GM04504 (cell line): ENCODE data around the gene PRRX1.

ENCODE experiments used
- DNase-seq: peaks from one replicate; pipeline ENCODE4 v3.0.0-alpha.2; 2012; ENCODE audit warnings: low read depth

The PRRX1 gene

DNA sequence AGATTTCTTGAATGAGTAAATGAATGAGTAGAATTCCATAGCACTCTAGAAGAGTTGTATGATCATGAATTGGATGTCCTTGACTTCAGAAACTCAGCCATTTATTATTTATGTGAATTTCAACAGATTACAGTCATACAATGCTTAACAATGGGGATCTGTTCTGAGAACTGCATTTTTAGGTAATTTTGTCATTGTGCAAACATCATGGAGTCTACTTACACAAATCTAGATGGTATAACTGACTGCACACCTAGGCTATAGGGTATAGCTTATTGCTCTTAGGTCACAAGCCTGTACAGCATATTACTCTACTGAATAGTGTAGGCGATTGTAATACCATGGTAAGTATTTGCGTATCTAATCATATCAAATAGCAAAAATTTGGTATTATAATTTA lies 59.6 kb downstream of the PRRX1 start:
- no peak for DNase-seq

DNA sequence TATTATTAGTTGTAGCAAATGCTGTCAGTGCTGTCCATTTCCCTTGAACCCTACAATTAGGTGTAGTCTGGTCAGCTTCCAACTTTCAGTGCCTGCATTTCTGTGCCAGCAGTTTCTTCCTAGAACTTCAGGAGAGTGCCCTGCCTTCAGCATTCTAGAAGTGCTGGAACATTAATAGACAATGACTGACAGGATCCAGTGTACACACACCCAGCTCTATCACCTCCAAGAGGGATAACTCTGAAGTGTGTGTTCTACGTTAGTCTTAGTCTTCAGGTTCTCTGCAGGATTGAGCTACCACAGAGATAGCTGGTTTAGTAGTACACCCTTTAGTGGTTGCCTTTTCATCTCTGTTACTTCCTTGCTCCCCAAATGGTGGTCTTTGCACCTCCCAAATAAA lies 61.4 kb downstream of the PRRX1 start:
- no peak for DNase-seq

DNA sequence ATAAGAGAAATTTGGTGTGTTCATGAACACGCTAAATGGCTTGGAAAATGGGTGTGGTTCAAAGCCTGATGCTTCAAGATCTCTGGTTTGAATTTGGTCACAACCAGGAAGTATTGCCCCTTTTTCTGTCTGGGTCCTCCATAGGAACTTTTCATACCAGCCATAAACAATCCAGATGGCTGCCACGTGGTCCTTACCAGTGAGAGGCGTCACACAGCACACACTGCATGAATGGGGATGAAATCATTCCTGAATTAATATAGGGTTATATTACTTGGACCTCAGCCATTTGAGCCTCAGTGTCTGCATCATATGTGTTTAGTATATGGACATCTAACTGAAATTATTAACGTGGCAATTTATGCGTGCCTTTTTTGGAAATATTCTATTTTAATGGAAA lies 64.0 kb downstream of the PRRX1 start:
- no peak for DNase-seq

DNA sequence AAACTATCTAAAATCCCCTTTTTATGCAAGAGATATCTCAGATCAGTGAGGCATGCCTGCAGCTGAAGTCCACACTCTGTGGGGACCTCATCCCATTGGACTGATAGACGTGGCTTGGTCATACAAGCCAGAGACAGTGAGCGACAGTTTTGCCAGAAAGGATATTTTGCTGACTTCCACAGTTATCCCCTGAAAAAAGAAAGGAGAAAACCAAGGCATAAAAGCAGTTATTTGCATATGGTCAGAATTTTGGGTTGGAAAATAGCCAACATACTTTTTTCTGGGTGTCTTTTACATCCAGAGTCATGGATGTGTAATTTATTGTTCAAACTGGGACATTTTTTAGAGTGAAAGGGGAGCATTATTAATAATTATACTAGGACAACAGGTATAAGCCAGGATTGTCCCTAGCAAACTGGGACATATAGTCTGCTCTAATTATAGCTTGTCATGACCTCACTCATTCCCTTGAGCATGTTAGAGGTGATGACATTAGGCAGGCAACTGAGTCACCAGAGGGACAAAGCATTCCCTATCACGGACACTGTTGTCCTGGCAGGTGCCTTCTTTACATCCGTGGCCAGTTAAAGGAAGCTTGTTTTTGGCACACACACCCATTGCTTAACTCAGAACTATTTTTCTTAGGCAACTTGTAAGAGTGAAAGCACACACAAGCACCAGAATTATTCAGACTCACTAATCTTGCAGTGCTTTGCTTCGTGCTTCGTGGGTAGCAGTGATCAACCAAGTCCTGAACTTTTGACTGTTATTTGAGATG lies 65.5 kb downstream of the PRRX1 start:
- no peak for DNase-seq

DNA sequence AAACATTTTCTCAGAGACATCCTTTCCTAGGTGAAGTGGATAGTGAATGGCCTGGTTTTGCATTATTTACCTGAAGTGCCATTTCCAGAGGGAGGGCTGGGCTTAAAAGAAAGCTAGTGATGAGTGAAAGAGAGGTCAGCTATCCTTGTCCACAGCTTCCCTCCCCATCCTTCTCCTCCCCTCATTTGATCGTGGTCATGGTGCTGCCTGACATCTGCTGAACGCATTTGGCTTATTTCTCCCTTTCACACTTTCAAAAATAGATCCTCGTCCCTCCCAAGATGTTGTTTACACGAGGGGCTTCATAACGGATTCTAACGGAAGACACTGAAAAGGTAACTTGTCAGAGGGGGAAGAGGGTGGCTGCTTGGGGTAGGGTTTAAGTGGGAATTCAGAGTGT lies 66.1 kb downstream of the PRRX1 start:
- no peak for DNase-seq

DNA sequence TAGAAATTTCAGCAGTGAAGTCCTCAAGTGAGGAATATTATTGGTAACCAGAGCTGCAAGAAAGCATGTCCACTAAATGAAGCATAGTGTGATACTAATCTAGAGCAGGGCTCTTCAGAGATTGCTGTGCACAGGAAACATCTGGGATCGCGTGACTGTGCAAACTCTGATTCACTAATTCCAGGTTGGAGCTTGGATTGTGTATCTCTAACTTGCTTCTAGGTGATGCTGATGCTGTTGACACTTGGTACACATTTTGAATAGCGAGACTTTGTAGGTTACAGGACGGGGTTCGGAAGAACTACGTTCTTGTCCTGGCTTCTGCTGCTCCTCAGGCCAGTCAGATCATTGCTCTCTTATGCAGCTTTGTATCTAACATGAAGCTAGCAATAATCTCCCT lies 66.5 kb downstream of the PRRX1 start:
- DNase-seq, result peak; percentile 37

DNA sequence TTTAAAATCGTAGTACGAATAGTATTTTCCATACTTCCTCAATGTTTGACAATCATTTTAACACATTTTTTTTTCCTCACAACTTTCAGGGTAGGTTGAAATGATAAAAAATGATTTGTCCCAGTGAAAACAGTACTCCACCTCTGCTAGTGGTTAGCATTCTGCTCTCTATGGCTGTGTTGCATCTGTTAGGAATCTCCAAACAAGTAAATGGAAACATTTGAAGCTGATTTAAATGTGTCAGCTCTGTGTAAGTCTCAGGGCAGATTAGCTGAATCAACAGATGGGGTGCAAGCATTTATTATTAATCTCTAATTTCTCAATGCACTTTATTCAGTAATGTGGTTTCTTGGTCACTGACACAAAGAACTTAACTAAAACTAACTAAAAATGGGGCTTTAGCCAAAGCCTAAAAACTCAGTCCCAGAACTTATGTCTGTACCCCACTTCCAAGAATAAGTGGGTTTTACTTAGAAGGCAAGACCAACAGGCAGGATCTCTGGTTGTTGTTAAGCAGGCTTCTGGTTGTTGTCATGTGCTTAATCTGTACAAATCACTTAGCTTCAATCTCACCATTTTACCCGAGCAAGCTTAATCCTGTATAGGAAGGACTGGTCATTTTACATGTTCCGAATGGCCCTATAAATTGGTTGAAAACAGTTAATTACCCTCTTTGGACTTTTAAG lies 67.8 kb downstream of the PRRX1 start:
- DNase-seq, result no peak

DNA sequence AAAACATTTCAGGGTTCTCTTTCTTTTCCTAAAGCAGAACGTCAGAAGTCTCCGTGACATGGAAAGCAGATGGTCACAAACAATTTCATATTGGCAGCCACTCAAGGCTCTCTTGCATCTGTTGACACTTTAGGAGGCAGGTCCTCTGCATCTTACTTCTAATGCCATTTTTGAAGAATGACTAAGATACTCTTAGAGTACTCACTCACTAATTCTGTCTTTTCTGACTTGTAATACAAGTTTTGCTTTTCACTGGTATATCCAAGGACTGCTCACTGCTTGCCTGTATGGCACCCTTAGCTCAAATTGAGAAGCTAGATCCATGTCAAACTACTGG lies 68.3 kb downstream of the PRRX1 start:
- peak; percentile 74 for DNase-seq

DNA sequence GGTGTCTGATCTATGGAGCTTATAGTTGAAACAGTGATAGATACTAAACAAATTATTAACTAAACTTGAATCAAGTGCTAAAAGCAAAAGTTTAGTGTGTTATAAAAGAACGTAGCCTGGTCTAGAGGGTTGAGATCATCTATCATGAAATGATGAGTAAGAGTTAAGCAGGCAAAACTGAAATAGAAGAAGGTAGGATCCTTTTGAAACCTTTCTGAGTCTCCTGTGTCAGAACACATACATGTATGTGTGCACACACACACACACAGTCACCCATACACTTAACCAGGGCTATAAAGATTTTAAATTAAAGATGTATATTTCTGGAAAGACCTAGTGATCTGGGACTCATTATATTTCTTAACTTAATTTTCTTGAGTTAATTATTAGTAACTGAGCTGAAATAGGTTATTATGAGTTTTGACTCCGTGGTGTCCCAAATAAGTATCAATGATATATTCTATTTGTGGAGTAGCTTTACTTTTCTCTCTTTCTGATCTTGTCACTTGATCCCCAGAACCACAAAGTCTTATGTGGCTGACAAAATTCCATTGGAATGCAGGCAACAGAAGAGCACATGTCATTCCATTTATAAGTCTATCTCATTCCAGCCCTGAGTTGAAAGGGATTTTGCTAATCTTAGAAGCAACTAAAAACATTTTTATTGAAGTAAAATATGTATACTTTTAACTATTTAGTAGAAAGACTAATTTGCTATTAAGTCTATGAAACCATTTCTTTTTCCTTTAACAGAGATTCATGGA lies 70.7 kb downstream of the PRRX1 start:
- no peak for DNase-seq

DNA sequence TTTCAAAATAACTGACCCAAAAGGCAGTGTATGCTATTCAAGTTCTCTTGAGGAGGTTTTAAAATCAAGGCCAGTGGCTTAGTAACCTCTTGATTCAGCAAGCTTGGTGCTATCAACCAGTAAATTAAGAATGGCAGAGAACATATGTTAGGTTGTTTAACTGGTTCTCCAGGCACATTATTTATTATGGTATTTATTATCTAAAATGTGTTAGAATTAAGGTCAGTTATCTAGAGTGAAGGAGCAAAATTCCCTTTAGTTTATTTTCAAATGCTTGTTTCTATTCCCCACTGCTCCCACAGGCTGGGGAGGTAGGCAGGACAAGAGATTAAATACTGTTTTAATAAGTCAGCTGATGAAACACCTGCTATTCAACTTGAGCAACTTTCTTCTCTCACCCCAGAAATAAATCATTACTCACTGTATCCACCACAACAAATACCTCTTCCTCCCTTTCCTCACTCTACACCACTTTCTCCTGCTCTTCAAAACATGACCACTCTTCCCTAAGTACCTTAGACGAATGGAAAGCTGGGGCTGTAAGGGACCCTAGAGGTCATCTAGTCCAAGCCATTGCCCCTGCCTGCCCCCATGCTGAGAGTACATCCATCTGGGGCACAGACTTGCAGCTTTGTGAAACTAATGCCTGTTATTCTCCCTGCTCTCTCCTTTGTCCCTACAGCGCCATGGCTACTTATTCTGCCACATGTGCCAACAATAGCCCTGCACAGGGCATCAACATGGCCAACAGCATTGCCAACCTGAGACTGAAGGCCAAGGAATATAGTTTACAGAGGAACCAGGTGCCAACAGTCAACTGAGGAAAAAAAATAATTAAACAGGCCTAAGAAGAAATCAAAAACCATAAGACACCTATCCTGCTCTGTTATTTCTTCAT lies 71.7 kb downstream of the PRRX1 start:
- DNase-seq, result no peak

DNA sequence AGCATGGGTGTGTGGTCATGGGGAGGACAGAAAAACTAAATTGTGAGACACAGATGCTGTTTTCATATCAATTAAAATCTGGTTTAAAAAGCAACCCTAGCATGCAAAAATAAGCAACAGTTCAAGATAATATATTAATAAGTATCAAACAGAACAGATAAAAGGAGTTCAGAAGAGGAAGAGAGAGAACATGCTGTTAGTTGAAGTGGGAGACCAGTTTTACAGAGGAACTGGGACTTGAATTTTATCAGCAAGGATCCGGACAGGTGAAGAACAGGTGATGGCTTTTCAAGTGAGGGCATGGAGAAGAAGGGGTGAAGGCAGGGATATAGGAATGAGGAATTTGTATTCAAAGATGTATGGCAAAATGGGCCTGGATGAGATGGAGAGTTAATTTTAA lies 75.9 kb downstream of the PRRX1 start:
- DNase-seq, result no peak

DNA sequence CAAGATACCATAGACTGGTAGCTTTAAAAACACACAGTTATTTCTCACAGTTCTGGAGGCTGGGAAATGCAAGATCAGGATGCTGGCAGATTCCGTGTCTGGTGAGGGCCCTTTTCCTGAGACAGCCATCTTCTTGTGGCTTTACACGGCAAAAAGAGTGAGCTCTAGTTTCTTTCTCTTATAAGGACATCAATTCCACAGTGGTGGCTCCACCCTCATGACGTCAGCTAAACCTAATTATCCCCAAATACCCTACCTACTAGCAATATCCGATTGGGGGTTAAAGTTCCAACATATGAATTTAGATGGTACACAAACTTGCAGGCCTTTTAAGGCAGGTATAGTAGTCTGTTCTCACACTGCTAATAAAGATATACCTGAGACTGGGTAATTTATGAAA lies 77.7 kb downstream of the PRRX1 start:
- no peak for DNase-seq

DNA sequence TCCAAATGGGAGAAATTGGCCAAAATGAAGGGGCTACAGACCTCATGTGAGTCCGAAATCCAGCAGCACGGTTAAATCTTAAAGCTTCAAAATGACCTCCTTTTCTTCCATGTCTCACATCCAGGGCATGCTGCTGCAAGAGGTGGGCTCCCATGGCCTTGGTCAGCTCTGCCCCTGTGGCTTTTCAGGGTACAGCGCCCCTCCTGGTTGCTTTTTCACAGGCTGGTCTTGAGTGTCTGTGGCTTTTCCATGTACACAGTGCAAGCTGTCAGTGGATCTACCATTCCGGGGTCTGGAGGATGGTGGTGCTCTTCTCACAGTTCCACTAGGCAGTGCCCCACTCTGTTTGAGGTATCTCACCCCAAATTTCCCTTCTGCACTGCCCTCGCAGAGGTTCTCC lies 78.7 kb downstream of the PRRX1 start:
- no peak for DNase-seq

DNA sequence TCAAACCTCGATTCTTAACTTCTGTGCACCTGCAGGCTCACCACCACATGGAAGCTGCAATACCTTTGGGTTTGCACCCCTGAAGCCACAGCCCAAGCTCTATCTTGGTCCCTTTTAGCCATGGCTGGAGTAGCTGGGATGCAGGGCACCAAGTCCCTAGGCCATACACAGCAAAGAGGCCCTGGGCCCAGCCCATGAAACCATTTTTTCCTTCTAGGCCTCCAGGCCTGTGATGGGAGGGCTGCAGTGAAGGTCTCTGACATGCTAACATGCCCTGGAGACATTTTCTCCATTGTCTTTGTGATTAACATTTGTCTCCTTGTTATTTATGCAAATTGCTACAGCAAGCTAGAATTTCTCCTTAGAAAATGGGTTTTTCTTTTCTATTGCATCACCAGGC lies 79.2 kb downstream of the PRRX1 start:
- DNase-seq, result no peak

DNA sequence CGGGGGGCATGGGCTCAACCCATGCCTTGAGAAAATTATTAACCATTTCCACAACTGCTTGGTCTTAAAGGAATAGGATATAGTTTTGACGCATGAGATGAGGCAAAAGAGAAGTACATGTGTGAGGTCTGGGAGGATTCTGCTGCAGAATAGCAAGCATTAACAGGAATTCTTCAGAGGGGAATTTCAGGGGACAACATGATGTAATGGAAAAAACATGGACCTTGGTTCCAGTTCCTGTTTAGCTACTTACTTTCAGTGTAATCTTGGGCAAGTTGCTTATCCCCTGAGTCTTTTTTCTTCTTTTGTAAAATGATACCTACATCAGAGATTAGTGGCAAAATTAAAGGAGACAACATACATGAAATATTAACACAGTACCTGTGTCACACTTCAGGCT lies 85.6 kb downstream of the PRRX1 start:
- DNase-seq, result no peak

DNA sequence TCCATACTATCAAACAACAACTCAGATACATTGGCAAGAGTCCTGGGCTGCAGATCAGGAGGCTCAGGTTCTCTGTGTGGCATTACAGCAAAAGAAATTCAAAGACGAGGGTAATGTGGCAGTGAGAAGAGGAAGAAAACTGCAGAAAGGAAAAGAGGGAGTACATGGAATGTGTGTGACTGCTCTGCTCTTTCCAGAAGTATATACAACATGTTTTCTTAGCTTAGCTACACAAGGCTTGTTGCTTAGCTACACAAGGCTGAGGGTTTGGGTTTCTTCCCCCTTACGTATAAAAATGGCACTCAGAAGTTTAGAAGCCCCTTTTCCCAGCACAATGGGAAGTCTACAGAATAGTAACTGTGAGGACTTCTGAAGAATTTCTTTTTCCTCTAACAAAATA lies 86.0 kb downstream of the PRRX1 start:
- no peak for DNase-seq

DNA sequence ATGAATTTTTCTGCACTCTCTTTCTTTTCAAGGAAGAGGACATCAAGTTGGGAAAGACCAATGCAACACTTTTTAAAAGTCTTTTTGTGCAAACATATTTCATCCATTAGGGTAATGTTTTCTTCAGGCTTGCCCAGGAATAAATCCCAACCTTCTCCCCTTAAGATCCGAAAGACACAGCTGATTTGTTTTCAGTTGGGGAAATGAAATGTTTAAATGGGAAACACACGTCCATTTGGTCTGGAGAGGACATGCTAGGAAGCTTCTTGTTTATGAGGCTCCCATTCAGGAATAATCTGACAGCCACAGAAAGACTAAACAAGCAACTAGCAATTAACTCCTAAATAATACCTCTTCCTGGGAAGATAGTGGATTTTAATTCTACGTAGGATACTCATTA lies 91.9 kb downstream of the PRRX1 start:
- no peak for DNase-seq

DNA sequence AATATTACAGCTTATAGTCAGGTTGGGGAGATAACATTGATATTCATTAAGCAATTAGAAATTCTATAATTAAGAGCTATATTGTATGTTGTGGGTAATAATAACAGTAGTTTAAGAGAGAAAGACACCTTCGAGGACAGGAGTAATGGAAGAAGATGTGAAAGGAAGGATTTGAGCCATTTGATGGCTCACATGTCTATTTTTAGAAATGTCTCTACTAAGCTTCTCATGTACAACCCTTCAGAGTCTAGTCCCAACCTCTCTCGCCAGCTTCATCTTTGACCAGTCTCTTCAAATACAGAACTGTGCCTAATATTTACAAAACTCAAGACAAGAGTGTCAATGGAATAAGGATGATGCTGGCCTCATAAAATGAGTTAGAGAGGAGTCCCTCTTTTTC lies 95.1 kb downstream of the PRRX1 start:
- DNase-seq, result no peak

DNA sequence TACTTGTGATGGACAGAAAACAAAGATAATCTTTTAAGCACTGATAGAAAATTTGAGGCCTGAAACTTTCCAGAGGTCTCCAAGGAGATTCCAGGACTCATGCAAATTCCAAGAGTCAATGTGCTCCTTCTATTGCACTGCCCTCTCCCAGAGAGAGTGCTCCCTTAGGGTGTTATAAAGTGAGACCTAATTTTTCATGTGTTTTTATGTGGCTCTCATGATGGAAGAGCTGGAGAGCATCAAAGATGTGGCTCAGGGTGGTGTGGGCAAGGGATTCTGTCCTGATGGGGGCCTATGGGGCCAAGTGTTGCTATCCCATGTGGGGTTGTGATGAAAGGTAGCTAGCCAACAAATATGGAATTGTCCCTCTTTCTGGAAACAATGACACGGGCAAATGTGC lies 101.3 kb downstream of the PRRX1 start:
- no peak for DNase-seq

DNA sequence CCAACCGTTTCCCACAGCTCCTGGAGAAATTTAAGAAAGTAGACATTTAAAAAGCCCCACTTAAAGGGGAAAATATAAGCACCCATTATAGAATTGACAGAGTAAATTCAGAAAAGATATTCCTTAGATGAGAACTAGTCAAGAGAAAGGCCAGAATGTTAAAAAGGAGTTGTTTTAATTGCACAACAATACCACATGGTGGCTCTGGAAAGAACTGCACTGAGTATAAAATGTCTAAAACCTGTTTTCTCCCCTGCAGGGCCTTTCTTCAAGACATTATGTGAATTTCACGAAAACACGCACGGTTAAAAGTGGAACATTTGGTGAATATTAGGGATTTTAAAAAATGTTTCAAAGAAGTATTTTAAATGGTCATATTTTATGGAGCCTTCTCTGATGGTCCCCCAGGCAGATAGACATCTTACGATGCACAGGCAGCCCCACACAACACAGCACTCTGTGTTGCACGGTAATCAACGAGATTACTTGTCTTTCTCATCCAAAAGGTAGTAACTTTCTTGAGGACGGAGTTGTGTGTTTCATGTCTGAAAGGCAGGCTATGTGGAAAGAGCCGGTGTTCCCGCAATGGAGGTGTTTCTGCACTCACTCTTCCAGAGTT lies 101.9 kb downstream of the PRRX1 start:
- DNase-seq, result peak; percentile 28

DNA sequence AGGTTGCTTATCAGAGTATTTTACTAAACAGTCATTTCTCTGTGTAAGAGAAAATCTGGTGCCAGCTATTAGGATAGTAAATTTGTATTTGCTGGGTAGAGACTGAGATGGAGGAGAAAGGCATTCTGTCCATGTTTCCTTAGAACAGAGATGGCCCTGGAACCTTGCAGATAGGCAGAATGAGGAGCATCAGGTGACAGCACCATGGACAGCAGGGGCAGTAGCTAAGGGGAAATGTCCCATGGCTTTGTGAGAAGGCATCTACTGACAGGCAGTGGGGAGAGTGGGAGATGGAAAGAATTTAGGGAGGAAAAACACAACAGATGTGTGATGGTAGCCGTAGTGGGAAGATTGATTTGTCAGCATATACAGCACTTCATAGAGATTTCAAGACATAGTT lies 105.0 kb downstream of the PRRX1 start:
- no peak for DNase-seq

DNA sequence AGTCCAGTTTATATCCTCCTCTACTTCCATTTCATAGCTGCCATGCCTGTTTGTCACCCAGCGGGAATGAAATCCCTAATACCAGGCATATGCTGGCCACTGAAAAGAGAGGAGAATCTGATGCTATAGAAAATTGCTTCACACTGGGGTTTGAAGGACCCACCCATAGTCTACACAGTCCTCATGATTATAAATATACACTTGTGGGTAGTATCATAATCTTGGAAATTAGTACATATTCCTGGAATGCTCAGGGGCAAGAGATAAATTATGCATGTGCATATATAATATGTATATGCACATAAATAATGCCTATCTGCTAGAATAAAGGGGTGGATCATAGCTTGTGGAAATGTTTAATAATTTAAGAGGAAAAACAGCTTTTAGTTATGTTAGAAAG lies 105.8 kb downstream of the PRRX1 start:
- no peak for DNase-seq
